Osteocyte (in vitro differentiated cells): ENCODE results near the gene CDKN2C. TPM values are rescaled to one million over a fixed set of nuclear protein-coding genes. Genes with fewer than 3 reads are reported as not detected.

ENCODE experiments used
- DNase-seq: peaks from one replicate; pipeline ENCODE4 v3.0.0; 2021; ENCODE audit warnings: mixed read lengths; ENCODE audit not compliant: unreplicated experiment; ENCODE audit errors: extremely low spot score
- H3K27ac Mint-ChIP-seq: one replicate; pipeline ENCODE4 v1.8.0; 2021; ENCODE audit warnings: mild to moderate bottlenecking, mixed read lengths; ENCODE audit not compliant: unreplicated experiment
- H3K27me3 Mint-ChIP-seq: one replicate; pipeline ENCODE4 v1.8.0; 2021; ENCODE audit warnings: mixed read lengths; ENCODE audit not compliant: unreplicated experiment
- H3K36me3 Mint-ChIP-seq: one replicate; pipeline ENCODE4 v1.8.0; 2021; ENCODE audit warnings: mixed read lengths; ENCODE audit not compliant: unreplicated experiment
- H3K4me1 Mint-ChIP-seq: one replicate; pipeline ENCODE4 v1.8.0; 2021; ENCODE audit warnings: mixed read lengths; ENCODE audit not compliant: unreplicated experiment
- H3K4me3 Mint-ChIP-seq: one replicate; pipeline ENCODE4 v1.8.0; 2021; ENCODE audit warnings: mild to moderate bottlenecking, moderate library complexity, mixed read lengths; ENCODE audit not compliant: unreplicated experiment
- H3K9me3 Mint-ChIP-seq: one replicate; pipeline ENCODE4 v1.8.0; 2021; ENCODE audit warnings: mixed read lengths; ENCODE audit not compliant: unreplicated experiment
- total RNA-seq: library from RNA; stranded (reverse); gene quantifications from 2 replicates; pipeline ENCODE4 v1.2.1, GENCODE V29; 2021
- TF ChIP-seq, protein P1 (sequence below): fragments of 200-600 bp; sonication (generic); IDR thresholded peaks from 2 replicates; pipeline ENCODE4 v1.5.0; 2021; ENCODE audit warnings: antibody characterized with exemption, mild to moderate bottlenecking, moderate library complexity

The CDKN2C gene
- total RNA-seq, 1 donor from 2014 or later = 9.2 TPM

DNA sequence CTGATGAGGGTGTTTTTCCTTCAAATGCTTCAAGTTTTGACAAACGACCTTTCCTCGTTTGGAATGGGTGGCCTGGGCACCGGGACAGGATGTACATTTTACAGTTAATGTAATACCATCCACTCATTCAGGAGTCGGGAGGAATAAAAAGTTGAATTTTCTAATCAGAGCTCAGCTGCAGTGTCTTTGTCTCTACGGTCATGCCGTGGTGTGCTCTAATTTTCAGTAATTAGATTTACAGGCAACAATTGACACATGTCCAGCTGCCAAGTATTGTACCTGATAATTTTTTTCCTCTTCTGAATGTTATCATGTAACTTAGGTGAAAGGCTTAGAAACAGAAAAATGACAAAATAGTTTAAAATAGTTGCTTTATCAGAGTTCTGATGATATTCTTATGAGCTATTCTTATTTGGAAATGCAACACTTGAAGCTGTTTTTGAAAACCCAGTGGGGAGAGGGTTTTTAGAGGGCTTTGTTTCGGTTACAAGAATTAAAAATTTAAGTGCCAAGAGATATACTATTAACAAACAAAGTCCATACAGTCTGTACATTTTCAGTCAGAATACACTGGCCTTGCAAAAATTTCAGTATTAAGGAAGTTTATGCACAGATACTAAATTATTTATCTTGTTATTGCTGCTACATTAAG lies 1.0 kb downstream of the CDKN2C start:
- DNase-seq = no peak
- peaks cover under 1% of the 10 kb centered on the region for H3K27me3 Mint-ChIP-seq
- H3K27ac Mint-ChIP-seq = peak overlapping the region; percentile 97

GRCh38 chr1:50971748-50972305 lies 1.8 kb downstream of the CDKN2C start:
- TF ChIP-seq, protein P1, sequence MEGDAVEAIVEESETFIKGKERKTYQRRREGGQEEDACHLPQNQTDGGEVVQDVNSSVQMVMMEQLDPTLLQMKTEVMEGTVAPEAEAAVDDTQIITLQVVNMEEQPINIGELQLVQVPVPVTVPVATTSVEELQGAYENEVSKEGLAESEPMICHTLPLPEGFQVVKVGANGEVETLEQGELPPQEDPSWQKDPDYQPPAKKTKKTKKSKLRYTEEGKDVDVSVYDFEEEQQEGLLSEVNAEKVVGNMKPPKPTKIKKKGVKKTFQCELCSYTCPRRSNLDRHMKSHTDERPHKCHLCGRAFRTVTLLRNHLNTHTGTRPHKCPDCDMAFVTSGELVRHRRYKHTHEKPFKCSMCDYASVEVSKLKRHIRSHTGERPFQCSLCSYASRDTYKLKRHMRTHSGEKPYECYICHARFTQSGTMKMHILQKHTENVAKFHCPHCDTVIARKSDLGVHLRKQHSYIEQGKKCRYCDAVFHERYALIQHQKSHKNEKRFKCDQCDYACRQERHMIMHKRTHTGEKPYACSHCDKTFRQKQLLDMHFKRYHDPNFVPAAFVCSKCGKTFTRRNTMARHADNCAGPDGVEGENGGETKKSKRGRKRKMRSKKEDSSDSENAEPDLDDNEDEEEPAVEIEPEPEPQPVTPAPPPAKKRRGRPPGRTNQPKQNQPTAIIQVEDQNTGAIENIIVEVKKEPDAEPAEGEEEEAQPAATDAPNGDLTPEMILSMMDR = no peak
- H3K9me3 Mint-ChIP-seq = no peaks in the 10 kb centered on the region
- H3K4me3 Mint-ChIP-seq = peak overlapping the region; percentile 98
- H3K27ac Mint-ChIP-seq = peak overlapping the region; percentile 58
- H3K27me3 Mint-ChIP-seq = peaks cover 6% of the 10 kb centered on the region
- no peak for DNase-seq
- peaks cover 36% of the 10 kb centered on the region for H3K4me1 Mint-ChIP-seq
- no peaks in the 10 kb centered on the region for H3K36me3 Mint-ChIP-seq

More for the DNA sequence above, 1.0 kb downstream of the CDKN2C start:
- peaks cover 30% of the 10 kb centered on the region for H3K4me1 Mint-ChIP-seq
- TF ChIP-seq, protein P1 = no peak
- H3K4me3 Mint-ChIP-seq = peak overlapping the region; percentile 98
- no peaks in the 10 kb centered on the region for H3K9me3 Mint-ChIP-seq
- H3K36me3 Mint-ChIP-seq = no peaks in the 10 kb centered on the region

GRCh38 chr1:50972766-50973165 lies 2.7 kb downstream of the CDKN2C start:
- Mint-ChIP-seq H3K4me3 (no peak overlapping the region), H3K27me3 (peaks cover 6% of the 10 kb centered on the region), H3K4me1 (peaks cover 31% of the 10 kb centered on the region), H3K27ac (no peak overlapping the region), H3K36me3 (no peaks in the 10 kb centered on the region), H3K9me3 (no peaks in the 10 kb centered on the region)
- DNase-seq = no peak
- TF ChIP-seq, protein P1 = no peak

- H3K4me3 Mint-ChIP-seq = no peak overlapping the region
- no peaks in the 10 kb centered on the region for H3K36me3 Mint-ChIP-seq
- no peak for DNase-seq
Observed at GRCh38 chr1:50973255-50973654, 3.2 kb downstream of the CDKN2C start.

More at GRCh38 chr1:50973255-50973654, 3.2 kb downstream of the CDKN2C start:
- no peaks in the 10 kb centered on the region for H3K9me3 Mint-ChIP-seq
- H3K27me3 Mint-ChIP-seq = peaks cover 7% of the 10 kb centered on the region
- TF ChIP-seq, protein P1 = no peak
- peaks cover 29% of the 10 kb centered on the region for H3K4me1 Mint-ChIP-seq
- no peak overlapping the region for H3K27ac Mint-ChIP-seq
